Stimulated activated CD8-positive, alpha-beta memory T cell treated with anti-CD3 and anti-CD28 coated beads, Interleukin-7, amount 100 ng/mL, for 4 hours (primary cell): ENCODE data around the gene ERO1B.

ENCODE experiments used
- DNase-seq, 2 donors: peaks; one replicate each; pipeline ENCODE4 v3.0.0-alpha.2; 2020; ENCODE audit warnings: low read depth in 2 of 2

The ERO1B gene

DNA sequence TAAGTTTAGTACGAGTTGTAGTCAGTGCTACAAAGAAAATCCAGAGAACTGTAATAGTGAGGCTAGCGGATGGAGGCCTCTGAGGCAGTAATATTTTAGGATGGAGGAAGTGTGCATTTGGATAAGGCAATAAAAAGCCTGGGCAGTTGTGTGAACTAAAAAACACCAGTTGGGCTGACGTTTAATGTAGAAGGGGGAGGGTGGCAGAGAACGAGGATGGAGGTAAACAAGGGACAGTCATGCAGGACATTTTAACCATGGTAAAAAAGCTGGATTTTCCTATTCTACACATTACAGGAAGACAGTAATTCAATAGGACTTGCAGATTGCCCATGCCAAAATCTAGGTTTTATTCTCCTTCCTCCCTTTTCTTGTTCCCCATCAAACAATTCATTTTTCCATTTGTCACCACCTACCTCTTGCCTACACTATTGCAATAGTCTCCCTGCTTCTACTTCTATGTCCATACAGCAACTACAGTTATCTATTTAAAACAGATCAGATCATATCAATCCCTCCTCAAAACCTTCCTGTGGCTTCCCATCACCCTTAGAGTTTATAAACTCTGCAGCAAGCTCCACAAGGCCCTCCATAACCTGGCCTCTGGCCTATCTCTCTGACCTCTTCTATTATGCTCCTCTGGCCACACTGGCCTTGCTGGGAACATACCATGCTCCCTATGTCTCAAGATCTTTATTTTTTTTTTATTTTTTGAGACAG is 27.7 kb downstream of the ERO1B start:
- no peak for DNase-seq

GRCh38 chr1:236253119-236253518 is 28.6 kb downstream of the ERO1B start:
- DNase-seq: no peak

DNA sequence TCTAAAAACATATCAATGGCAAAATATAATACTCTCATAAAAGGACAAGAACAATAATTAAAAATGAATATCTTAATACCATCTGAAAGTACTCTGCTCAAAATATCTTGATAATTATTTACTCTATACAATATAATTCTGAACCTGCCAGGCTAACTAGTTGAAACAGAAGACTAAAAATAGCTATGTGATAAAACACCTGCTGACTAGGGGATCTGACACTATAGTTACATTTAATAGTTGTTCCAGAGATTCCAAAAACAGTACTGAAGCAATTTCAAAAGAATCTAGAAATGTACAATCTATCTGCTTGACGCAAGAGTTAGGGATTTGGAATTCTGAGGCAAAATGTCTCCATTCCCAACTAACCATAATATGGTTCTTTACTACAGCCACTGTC is 30.2 kb downstream of the ERO1B start:
- no peak for DNase-seq

DNA sequence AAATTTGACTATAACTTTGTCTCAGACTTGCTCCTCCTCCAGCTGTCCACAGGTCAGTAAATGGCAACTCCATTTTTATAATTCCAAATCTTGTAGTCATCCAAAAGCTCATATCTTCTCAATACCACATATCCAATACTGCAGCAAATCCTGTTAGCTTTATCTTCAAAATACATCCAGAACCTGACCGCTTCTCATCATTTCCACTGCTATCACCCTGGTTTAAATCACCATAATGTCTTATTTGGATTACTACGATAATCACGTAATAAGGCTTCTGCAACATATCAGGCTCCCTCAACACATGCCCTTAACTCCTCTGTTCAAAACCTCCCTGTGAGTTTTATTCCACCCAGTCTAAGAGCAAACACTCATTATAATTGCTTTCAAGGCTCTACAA is 34.5 kb downstream of the ERO1B start:
- DNase-seq: no peak

DNA sequence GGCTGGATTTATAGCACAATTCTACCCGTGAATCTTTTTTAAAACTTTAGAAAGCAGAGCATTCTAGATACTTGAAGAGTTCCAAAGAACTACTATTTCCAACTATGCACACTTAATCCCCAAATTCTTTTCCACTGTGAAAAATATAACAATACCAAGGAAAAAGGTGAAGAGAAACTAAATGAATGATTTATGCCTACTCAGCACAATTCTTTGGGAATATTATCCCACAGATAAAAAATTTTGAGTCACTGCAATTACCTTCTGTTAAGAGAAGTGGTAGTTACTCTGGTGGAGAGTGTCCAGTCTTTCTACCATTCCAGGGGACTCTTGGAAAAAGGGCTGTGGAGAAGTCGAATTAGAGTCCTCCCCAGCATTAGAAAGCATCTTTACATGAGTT is 39.2 kb downstream of the ERO1B start:
- no peak for DNase-seq

DNA sequence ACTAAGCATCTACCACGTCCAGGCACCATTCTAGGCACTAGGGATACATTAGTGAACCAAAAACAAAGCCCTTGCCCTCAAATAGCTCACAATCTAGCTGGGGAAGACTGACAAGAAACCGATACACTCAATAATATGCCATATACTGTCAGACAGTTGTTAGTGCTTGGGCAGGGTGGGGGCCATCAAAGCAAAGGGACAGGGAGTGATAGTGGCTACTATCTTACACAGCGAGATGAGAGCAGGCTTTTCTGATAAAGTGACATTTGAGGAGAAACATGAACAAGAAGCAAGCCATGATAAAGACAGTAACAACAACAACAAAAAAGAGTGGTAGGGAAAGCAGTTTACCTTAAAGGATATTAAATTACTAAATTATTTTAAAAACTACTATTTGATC is 41.1 kb downstream of the ERO1B start:
- no peak for DNase-seq

DNA sequence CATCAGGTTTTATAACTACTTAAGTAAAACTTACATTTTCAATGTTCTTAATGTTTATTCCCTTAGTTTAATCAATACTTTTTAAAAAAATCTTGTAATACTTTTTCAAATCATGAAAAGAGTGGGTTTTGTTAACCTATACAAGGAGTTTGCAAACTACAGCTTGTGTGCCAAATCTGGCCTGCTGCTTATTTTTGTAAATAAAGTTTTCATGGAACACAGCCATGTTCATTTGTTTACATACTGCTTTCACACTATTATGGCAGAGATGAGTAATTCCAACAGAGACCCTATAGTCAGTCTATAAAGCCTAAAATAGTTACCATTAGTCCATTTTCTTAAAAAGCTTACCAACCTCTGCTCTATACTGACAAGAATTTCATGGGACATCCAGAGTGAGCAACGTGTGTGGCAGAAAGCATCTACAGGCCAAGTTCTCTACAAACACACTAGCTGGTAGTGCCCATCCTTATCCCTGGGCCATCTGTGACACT is 42.6 kb downstream of the ERO1B start:
- no peak for DNase-seq

- no peak for DNase-seq
Measured at GRCh38 chr1:236235116-236235515, 46.6 kb downstream of the ERO1B start.

GRCh38 chr1:236228411-236228810 is 53.3 kb downstream of the ERO1B start:
- DNase-seq: no peak

DNA sequence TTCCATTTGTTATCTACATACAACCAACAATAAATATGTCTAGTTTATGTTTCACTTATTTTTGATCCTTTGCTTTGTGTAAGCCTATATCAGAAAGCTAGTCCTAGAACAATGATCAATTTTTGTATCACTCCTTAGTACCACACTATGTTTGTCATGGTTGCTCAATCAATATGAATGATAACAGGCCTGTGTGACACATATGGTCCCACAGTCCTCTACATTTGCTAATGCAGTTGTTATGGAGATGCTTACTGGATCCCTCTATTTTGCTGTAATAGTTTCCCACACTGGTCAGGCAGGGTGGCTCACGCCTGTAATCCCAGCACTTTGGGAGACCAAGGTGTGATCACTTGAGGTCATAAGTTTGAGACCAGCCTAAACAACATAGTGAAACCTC is 59.1 kb downstream of the ERO1B start:
- DNase-seq: no peak

- DNase-seq: no peak
Measured at GRCh38 chr1:236220473-236220872, 61.3 kb downstream of the ERO1B start.

DNA sequence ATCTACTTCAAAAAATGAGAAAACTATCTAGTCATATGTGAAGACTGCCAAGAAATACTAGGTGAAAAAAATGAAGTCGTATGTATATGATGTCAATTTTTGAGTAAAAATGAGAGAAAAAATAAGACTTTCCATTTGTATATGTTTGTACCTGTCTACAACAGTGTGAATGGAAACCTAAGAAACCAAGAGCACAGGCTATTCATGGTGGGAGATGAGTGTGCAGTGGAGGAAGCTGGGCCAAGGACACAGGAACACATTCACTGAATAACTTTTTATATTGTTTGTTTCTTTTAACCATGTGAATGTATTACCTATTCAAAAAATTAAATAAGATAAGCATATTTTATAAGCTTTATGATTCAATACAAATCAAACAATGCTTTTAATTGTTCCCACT is 67.0 kb downstream of the ERO1B start:
- no peak for DNase-seq

DNA sequence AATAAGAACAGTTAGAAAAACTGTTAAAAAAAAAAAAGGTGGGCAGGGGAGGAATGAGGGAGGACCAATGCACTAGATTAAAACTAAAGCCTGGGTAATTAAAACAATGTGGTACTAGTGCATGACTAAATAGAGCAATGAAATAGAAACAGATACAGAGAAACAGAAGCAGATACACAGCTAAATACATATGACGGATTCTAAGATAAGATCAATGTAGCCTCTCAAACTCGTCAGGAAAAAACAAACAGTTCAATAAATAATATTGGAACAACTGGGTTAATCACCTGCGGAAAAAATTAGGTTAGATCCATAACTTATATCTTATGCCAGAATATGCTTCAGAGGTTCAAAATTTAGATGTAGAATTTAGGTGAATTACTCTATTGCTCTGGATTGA is 68.2 kb downstream of the ERO1B start:
- no peak for DNase-seq

- no peak for DNase-seq
Measured at GRCh38 chr1:236211815-236212214, 69.9 kb downstream of the ERO1B start.

- DNase-seq: no peak
Measured at GRCh38 chr1:236209713-236210112, 72.0 kb downstream of the ERO1B start.

DNA sequence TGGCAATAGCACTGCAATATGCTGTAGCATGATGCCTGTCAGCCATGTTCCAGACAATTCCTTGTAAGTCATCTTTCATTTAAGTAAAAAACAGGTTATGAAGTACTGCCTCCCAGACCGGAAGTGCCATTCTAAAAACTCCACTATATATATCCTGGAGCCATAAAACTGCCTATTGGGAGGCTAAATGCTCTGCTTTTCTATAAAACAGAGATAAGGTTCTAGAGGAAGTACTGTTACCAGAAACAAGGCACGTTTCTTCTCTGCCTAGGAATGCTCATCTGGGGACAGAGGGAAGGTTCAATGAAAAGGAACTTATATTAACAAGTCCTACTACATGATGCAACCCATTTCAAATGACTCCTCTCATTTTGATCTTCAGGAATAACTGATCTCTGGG is 72.6 kb downstream of the ERO1B start:
- DNase-seq: no peak

- no peak for DNase-seq
Measured at GRCh38 chr1:236207569-236207968, 74.2 kb downstream of the ERO1B start.

DNA sequence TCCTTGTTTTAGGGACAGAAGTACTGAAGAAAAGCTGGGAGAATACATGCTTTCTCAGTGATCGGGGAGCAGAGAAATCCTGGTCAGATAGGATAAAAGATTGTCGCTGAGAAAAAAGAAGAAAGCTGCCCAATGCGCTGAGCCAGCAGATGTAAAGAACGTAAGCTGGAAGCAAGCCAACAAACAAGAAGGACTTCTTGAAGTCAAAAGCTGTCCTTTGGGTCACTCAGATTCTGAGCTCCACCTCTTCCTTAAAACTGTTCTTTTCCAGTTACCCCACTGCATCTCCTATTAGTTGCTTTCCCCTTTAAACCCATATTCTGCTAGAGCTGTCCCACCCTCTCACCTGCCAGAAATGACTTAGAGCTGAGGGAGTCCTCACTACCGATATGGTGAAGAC is 74.6 kb downstream of the ERO1B start:
- no peak for DNase-seq

- DNase-seq: no peak
Measured at GRCh38 chr1:236206548-236206947, 75.2 kb downstream of the ERO1B start.

- DNase-seq: no peak
Measured at GRCh38 chr1:236204656-236205055, 77.1 kb downstream of the ERO1B start.

- DNase-seq: no peak
Measured at GRCh38 chr1:236204039-236204438, 77.7 kb downstream of the ERO1B start.

- DNase-seq: no peak
Measured at GRCh38 chr1:236201786-236202185, 80.0 kb downstream of the ERO1B start.

DNA sequence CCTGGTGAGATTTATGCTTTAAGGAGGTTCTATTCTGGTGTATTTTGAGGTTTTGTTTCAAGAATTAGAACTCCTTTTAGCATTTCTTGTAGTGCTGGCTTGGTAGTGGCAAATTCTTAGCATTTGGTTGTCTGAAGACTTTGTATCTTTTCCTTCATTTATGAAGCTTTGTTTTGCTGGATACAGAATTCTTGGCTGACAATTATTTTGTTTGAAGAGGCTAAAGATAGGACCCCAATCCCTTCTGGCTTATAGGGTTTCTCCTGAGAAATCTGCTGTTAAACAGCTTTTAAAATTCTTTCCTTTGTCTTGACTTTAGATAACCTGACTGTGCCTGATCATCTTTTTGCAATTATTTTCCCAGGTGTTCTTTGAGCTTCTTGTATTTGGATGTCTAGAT is 80.8 kb downstream of the ERO1B start:
- no peak for DNase-seq

- no peak for DNase-seq
Measured at GRCh38 chr1:236193184-236193583, 88.6 kb downstream of the ERO1B start.
